Neural cell (in vitro differentiated cells): Measurements from ENCODE around the gene SLCO2A1.

Experiments used
- EP300 ChIP-seq: fragments of 450-650 bp; conservative IDR thresholded peaks from 2 replicates; pipeline ENCODE4 v1.6.1; 2014; ENCODE audit warnings: antibody characterized with exemption, mild to moderate bottlenecking, moderate library complexity; ENCODE audit not compliant: poor library complexity, severe bottlenecking
- EZH2 ChIP-seq: fragments of 200-600, 300-800 bp; shearing (Covaris generic), sonication (generic); IDR thresholded peaks from 2 replicates; pipeline ENCODE4 v1.6.1; 2014; ENCODE audit warnings: antibody characterized with exemption, low read length, borderline replicate concordance, mild to moderate bottlenecking; ENCODE audit not compliant: insufficient read depth, poor library complexity, severe bottlenecking
- POLR2AphosphoS5 ChIP-seq: IDR thresholded peaks from 2 replicates; pipeline ENCODE4 v1.6.1; 2012
- RAD21 ChIP-seq: fragments of 450-650 bp; conservative IDR thresholded peaks from 2 replicates; pipeline ENCODE4 v1.6.1; 2014; ENCODE audit warnings: antibody characterized with exemption, mild to moderate bottlenecking, moderate library complexity
- REST ChIP-seq: IDR thresholded peaks from 2 replicates; pipeline ENCODE4 v1.6.1; 2012; ENCODE audit warnings: borderline replicate concordance
- SMC3 ChIP-seq: fragments of 450-650 bp; conservative IDR thresholded peaks from 2 replicates; pipeline ENCODE4 v1.6.1; 2014; ENCODE audit warnings: antibody characterized with exemption, mild to moderate bottlenecking, moderate library complexity; ENCODE audit not compliant: poor library complexity
- TAF1 ChIP-seq: IDR thresholded peaks from 2 replicates; pipeline ENCODE4 v1.6.1; 2012; ENCODE audit warnings: low read depth
- TF ChIP-seq, protein P1 (sequence below): fragments of 450-650 bp; IDR thresholded peaks from 2 replicates; pipeline ENCODE4 v1.5.1; 2014; ENCODE audit warnings: antibody characterized with exemption, mild to moderate bottlenecking, moderate library complexity; ENCODE audit not compliant: poor library complexity, severe bottlenecking

DNA sequence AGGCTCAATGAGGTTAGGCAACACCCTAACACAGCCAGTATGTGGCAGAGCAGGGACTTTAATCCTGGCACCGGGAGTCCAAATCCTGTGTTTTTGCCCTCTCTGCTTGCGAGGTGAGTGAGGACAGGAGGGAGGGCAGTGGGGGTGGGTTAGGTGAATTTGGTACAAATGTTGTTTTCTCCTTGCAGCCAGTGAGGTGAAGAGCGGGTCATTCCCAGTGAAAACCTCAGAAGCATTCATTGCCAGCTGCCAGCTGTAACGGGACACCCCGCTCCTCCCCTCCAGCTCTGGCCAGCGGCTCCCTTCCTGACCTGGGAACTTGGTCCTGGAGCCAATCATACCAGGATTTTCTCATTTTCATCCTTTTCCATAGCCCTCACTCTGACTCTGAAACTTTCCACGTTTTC, 88.3 kb downstream of the SLCO2A1 start:
- TF ChIP-seq SMC3 (no peak), EP300 (no peak), EZH2 (no peak), POLR2AphosphoS5 (no peak), RAD21 (no peak), REST (no peak), TAF1 (no peak)
- TF ChIP-seq, protein P1, sequence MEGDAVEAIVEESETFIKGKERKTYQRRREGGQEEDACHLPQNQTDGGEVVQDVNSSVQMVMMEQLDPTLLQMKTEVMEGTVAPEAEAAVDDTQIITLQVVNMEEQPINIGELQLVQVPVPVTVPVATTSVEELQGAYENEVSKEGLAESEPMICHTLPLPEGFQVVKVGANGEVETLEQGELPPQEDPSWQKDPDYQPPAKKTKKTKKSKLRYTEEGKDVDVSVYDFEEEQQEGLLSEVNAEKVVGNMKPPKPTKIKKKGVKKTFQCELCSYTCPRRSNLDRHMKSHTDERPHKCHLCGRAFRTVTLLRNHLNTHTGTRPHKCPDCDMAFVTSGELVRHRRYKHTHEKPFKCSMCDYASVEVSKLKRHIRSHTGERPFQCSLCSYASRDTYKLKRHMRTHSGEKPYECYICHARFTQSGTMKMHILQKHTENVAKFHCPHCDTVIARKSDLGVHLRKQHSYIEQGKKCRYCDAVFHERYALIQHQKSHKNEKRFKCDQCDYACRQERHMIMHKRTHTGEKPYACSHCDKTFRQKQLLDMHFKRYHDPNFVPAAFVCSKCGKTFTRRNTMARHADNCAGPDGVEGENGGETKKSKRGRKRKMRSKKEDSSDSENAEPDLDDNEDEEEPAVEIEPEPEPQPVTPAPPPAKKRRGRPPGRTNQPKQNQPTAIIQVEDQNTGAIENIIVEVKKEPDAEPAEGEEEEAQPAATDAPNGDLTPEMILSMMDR, result no peak
